Stimulated activated CD4-positive, alpha-beta T cell treated with anti-CD3 and anti-CD28 coated beads, Interleukin-4, amount 100 ng/mL, for 48 hours (primary cell): Measurements from ENCODE around the gene LAMA2.
"Not testable (repeated sequence)": the region's sequence is repeated elsewhere in the genome, so short reads cannot be mapped to it uniquely, and the experiment has no call there.

ENCODE experiments used
- DNase-seq, 2 donors: peaks; one replicate each; pipeline ENCODE4 v3.0.0-alpha.2; 2020; ENCODE audit warnings: low read depth in 2 of 2

The LAMA2 gene

GRCh38 chr6:129073051-129073450 is 190.1 kb downstream of the LAMA2 start:
- no peak for DNase-seq

DNA sequence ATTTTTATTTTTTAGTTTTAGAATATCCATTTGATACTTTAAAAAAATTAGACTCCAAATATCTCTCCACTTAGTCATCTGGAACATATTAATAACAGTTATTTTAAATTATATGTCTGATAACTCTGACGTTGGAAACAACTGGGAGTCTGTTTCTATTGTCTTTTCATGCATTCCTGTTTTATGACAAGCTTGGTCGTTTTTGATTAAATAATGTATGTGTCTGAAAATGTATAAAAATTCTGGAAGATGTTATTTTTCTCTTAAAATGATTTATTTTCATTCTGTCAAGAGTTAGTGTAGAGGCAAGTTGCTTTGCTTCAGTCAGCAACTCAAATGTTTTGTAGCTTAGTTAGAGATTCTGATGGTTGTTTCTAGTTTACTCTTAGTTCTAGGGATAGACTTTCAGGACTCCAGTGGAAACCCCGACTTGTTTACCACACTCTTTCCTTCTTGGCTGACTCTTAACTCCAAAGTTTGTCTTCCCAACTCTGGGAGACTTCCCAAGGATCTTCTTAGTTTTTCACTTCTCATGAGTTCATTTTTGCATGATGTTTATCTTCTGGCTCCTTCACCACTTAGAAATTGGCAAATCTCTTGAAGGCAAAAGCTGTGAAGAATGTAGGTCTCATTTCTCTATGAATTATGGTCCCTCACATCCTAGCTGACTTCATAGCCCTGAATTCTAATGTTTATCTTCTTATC is 190.9 kb downstream of the LAMA2 start:
- no peak for DNase-seq

DNA sequence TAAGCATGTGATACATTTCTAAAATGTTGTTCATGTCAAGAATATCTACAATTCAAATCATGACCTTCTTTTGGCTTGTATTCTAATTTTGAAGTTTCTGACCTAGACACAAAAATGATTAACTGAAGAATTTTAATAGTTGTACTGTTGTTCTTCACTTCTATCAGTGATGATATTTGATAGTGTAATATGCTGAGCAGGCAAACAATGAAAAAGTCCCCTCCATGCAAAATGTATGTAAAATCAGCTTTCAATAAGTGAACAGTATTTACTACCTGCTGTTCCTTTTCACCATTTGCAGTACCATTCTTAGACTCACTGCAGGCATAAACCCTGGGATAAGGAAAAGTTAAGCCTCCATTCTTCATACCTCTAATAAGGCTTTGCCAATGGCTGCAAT is 201.5 kb downstream of the LAMA2 start:
- no peak for DNase-seq

GRCh38 chr6:129088481-129088880 is 205.5 kb downstream of the LAMA2 start:
- not testable (repeated sequence) for DNase-seq

DNA sequence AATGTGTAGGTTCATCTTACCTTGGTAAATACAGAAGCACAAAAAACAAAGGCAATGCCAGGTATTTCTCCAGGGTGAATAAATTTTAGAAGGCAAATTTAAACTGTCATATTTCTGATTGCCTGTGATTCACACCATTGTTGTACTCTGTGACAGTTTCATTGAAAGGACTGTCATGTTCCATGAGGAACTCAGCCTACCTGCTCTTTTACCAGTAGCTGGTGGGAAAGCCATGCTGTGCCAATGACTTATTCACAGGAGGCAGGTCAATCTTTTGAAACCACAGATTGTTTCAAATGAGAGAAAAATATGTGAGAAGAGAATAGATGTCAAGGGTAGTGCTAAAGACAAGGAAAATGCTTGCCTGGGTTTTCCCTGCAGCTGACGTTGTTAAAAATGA is 206.4 kb downstream of the LAMA2 start:
- DNase-seq, result no peak

- DNase-seq, result no peak
Measured at GRCh38 chr6:129094147-129094546, 211.2 kb downstream of the LAMA2 start.

GRCh38 chr6:129096651-129097290 is 213.8 kb downstream of the LAMA2 start:
- no peak for DNase-seq

- no peak for DNase-seq
Measured at GRCh38 chr6:129098061-129098553, 215.2 kb downstream of the LAMA2 start.

DNA sequence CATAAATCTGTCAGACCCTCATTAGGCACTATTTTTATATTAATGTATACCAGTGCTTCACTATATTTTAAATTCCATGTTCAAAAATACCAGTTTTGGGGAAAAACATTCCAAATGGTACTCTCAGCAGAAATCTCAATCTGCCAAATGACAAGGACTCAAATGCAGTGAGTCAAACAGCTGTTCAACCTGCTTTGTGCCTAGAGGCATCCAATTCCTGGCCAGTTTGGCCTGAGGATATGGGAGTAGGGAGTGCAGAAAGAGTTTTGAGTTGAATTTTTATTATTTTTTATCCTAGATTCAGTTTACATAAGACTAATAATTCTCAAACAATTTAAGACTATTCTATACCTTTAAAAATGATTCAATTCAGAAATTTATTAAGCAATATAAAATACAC is 216.8 kb downstream of the LAMA2 start:
- DNase-seq, result no peak

- no peak for DNase-seq
Measured at GRCh38 chr6:129100164-129100563, 217.2 kb downstream of the LAMA2 start.

- DNase-seq, result no peak
Measured at GRCh38 chr6:129102741-129103140, 219.8 kb downstream of the LAMA2 start.

GRCh38 chr6:129104131-129104530 is 221.2 kb downstream of the LAMA2 start:
- no peak for DNase-seq

GRCh38 chr6:129104560-129104959 is 221.6 kb downstream of the LAMA2 start:
- DNase-seq, result no peak

DNA sequence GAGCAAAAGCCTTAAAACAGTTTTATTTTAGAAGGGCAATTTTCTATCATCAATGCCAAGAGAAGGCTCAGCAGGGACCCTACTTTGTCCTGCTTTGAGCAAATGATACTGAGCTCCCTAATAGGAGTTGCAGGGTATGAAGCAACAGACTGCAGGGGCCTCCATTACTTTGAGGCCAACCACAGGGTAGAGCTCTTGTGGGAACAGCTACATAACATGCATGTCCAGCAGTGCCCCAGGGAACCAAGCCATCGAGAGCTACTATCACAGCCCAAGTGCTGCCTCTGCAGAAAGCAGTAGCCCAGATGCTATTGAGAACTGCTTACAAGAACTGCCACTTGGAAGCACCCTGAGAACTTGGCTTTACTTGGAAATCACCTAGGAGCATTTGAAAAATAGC is 222.1 kb downstream of the LAMA2 start:
- no peak for DNase-seq

DNA sequence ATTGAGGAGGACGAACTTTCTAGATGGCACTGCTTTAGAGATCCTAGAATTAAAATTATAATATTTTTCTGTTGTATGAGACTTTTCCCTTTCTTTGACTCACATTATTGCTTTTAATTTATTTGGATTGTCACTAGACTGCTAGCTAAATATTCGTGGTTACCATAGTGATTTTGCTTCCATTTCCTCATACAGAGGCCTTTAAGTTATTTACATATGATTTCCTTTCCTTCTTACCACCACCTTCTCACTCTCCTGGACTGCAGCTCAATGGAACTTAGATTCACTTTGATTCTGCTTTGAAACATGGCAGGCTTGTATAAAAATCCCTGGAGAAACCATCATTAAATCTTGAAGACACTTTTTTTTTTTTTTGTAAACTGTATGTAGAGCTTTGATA is 222.9 kb downstream of the LAMA2 start:
- no peak for DNase-seq

- no peak for DNase-seq
Measured at GRCh38 chr6:129108337-129108736, 225.4 kb downstream of the LAMA2 start.

GRCh38 chr6:129110690-129111343 is 227.9 kb downstream of the LAMA2 start:
- no peak for DNase-seq

- DNase-seq, result no peak
Measured at GRCh38 chr6:129111346-129111745, 228.4 kb downstream of the LAMA2 start.

GRCh38 chr6:129111853-129112252 is 228.9 kb downstream of the LAMA2 start:
- no peak for DNase-seq

DNA sequence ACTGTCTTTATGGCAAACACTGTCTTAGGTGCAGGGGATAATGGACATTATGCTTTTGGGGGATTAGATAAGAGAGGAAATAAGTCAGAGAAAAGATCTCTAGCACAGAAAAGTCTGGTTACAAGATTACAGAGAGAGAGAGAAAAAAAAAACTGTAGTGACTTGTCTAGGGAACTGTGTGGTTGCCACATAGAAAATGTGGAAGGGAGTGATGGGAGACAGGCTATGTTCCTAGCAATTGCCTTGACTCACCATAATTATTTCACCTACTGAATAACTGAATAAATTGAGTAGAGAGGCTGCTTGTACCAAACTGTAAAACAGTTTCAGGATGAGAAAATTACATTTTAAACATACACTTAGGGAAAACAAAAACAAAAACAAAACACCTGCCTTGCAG is 229.7 kb downstream of the LAMA2 start:
- no peak for DNase-seq

DNA sequence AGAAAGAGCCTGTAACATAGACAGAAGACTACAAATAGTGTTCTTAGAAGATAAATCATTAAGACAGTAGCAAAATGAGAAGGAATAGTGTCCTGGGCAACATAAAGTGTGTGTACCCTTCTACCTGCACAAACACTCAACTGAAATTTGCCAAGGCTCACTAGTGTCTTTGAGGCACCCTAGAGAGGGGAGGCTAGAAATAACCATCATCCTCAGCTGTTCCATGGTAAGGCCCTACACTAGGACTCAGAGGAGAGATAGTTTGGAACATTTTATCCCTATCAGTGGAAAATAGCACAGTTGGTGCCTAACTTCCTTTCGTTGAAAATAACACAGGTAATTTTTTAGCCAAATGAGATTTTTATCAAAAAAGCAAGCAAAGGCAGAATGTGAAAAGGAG is 230.7 kb downstream of the LAMA2 start:
- DNase-seq, result no peak

GRCh38 chr6:129114636-129115391 is 231.9 kb downstream of the LAMA2 start:
- no peak for DNase-seq
